Stomach (tissue), 9 donors: ENCODE results near the gene FAIM2. TPM values are rescaled to one million over a fixed set of nuclear protein-coding genes. Genes with fewer than 3 reads are reported as not detected.
A peak's percentile ranks its signal among the peaks of the same experiment; 100 is the strongest.
"Not testable (repeated sequence)": the region's sequence is repeated elsewhere in the genome, so short reads cannot be mapped to it uniquely, and the experiment has no call there.

Experiments used
- DNase-seq, 2 donors: peaks; one replicate each; pipeline versions ENCODE4 v3.0.0 to v3.0.0-alpha.2; 2013 to 2019
- H3K27ac ChIP-seq, 5 donors: fragments of 200-600 bp in 4 of 5; sonication (generic) in 4 of 5; one replicate each; pipeline ENCODE4 v1.5.1; 2013 to 2019; ENCODE audit warnings: mild to moderate bottlenecking in 1 of 5, moderate library complexity in 1 of 5
- H3K27me3 ChIP-seq, 3 donors: fragments of 200-600 bp; sonication (generic); one replicate each; pipeline ENCODE4 v1.5.1; 2017 to 2019; ENCODE audit warnings: mixed run types in 1 of 3
- H3K36me3 ChIP-seq, 4 donors: fragments of 200-600 bp; sonication (generic); 1 replicate in 3 of 4; 2 replicates in 1 of 4; pipeline ENCODE4 v1.5.1; 2016 to 2019
- H3K4me1 ChIP-seq, 4 donors: fragments of 200-600 bp; sonication (generic); one replicate each; pipeline ENCODE4 v1.5.1; 2016 to 2019
- H3K4me3 ChIP-seq, 4 donors: fragments of 200-600 bp; sonication (generic) in 3 of 4; one replicate each; pipeline ENCODE4 v1.5.1; 2016 to 2019; ENCODE audit warnings: mild to moderate bottlenecking in 1 of 4
- H3K9me3 ChIP-seq, 4 donors: fragments of 200-600 bp; sonication (generic); one replicate each; pipeline ENCODE4 v1.5.1; 2016 to 2019
- EP300 ChIP-seq: sonication (generic); formaldehyde crosslinking; IDR thresholded peaks from one replicate; pipeline ENCODE4 v1.6.1; 2017; ENCODE audit warnings: antibody characterized with exemption
- POLR2A ChIP-seq, 4 donors: fragments of 450-650 bp; IDR thresholded peaks; one replicate each; pipeline ENCODE4 v1.6.1; 2016; ENCODE audit warnings: antibody characterized with exemption in 4 of 4, control low read depth in 2 of 4, mild to moderate bottlenecking in 1 of 4, moderate library complexity in 1 of 4
- POLR2AphosphoS5 ChIP-seq, 3 donors: sonication (generic); formaldehyde crosslinking; IDR thresholded peaks; one replicate each; pipeline ENCODE4 v1.6.1; 2016; ENCODE audit warnings: antibody characterized with exemption in 3 of 3
- WGBS, 5 donors: extraction: QIAGEN DNeasy Blood & Tissue Kit in 3 of 5; methylation state at CpG; one replicate each; pipeline versions ENCODE4 v1.1.5 to v1.1.7; 2013 to 2018; 5-methylcytosine and 5-hydroxymethylcytosine counted together
- intact Hi-C: fragments of 100-400 bp; cut with DNase I; formaldehyde crosslinking; loops from one replicate; pipeline ENCODE4 v1.15.1; 2023; ENCODE audit warnings: low total_unique reads
- polyA plus RNA-seq, 3 donors: library from polyadenylated mRNA; stranded (reverse); fragments of 200-250 nt; gene quantifications; one replicate each; pipeline ENCODE4 v1.2.3, GENCODE V29; 2013
- total RNA-seq, 5 donors: library from RNA; depleted of rRNA; stranded (reverse); fragments of >200 nt; gene quantifications; one replicate each; pipeline versions ENCODE4 v1.1.0 to v1.2.3, GENCODE V29; 2014 to 2016
- TF ChIP-seq, protein P1 (sequence below), 7 experiments: fragments of 450-650 bp in 4 of 7; fragments of 200-600 bp in 3 of 7; sonication (generic) in 3 of 7; IDR thresholded peaks; one replicate each; pipeline ENCODE4 v1.5.1; 2016 to 2019; ENCODE audit warnings: antibody characterized with exemption in 7 of 7, control low read depth in 2 of 7, mild to moderate bottlenecking in 1 of 7
- donor health status: healthy with polysubstance abuse.
- donor health status: Bipolar disorder and iron deficiency.
- donor health status: healthy.

Gene FAIM2
- total and polyA plus RNA-seq, 8 donors: 1.1 to 44.6 (median 2.0) TPM

- Histone ChIP-seq H3K27ac (no peak overlapping the region), H3K4me3 (no peak overlapping the region), H3K4me1 (peaks cover 21 to 24% (median 22%) of the 10 kb centered on the region in 4 donors), H3K9me3 (no peaks in the 10 kb centered on the region), H3K27me3 (no peaks in the 10 kb centered on the region), H3K36me3 (no peaks in the 10 kb centered on the region)
- TF ChIP-seq EP300 (no peak), POLR2AphosphoS5 (IDR thresholded peaks at IDR 0.05) (no peak), POLR2A (IDR thresholded peaks at IDR 0.05) (no peak)
- TF ChIP-seq, protein P1, sequence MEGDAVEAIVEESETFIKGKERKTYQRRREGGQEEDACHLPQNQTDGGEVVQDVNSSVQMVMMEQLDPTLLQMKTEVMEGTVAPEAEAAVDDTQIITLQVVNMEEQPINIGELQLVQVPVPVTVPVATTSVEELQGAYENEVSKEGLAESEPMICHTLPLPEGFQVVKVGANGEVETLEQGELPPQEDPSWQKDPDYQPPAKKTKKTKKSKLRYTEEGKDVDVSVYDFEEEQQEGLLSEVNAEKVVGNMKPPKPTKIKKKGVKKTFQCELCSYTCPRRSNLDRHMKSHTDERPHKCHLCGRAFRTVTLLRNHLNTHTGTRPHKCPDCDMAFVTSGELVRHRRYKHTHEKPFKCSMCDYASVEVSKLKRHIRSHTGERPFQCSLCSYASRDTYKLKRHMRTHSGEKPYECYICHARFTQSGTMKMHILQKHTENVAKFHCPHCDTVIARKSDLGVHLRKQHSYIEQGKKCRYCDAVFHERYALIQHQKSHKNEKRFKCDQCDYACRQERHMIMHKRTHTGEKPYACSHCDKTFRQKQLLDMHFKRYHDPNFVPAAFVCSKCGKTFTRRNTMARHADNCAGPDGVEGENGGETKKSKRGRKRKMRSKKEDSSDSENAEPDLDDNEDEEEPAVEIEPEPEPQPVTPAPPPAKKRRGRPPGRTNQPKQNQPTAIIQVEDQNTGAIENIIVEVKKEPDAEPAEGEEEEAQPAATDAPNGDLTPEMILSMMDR (IDR thresholded peaks at IDR 0.05): no peak
- intact Hi-C loops: no loop called here
- WGBS, 5 donors: 70 to 81% (median 76%) methylated on average over 6 of the region's 6 CpGs
- no peak for DNase-seq
These were observed 30.9 kb downstream of the FAIM2 start for GRCh38 chr12:49872781-49873181.

- Histone ChIP-seq H3K27ac (no peak overlapping the region), H3K4me3 (no peak overlapping the region), H3K27me3 (no peaks in the 10 kb centered on the region), H3K36me3 (no peaks in the 10 kb centered on the region), H3K9me3 (no peaks in the 10 kb centered on the region), H3K4me1 (peaks cover 25 to 28% (median 26%) of the 10 kb centered on the region in 4 donors)
- no peak for DNase-seq
- intact Hi-C loops: no loop called here
- WGBS, 5 donors: 90 to 97% (median 94%) methylated on average over 5 of the region's 5 CpGs
- TF ChIP-seq POLR2A (IDR thresholded peaks at IDR 0.05) (no peak), EP300 (no peak)
These were observed 31.3 kb downstream of the FAIM2 start for GRCh38 chr12:49872381-49872780.

DNA sequence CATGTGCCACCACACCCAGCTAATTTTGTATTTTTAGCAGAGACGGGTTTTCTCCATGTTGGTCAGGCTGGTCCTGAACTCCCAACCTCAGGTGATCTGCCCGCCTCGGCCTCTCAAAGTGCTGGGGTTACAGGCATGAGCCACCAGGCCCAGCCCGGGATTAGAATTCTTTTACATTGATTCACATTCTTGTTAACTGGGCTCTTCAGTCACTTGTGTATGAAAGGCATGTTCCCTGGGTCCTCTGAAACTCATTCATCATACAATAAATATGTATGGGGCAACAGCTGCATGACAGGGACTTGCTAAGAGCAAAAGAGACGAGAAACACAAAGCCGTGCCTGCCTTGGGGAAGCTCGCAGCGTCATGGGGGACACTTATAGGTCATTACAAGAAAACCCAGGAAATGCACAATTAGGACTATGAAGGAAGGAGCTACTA lies 31.9 kb downstream of the FAIM2 start:
- H3K9me3 ChIP-seq, H3K27ac ChIP-seq, intact Hi-C loops, H3K4me3 ChIP-seq, DNase-seq, H3K36me3 ChIP-seq, H3K27me3 ChIP-seq: not testable (repeated sequence)
- H3K4me1 ChIP-seq: peaks cover 28 to 34% (median 29%) of the 10 kb centered on the region in 4 donors
- 95 to 96% (median 95%) methylated on average over 8 of the region's 8 CpGs for WGBS, 5 donors

GRCh38 chr12:49871263-49871561 lies 32.5 kb downstream of the FAIM2 start:
- WGBS, 5 donors: 38 to 75% (median 56%) methylated on average over 2 to 4 of the region's 4 CpGs
- no peak for DNase-seq
- peaks cover 28 to 35% (median 29%) of the 10 kb centered on the region in 4 donors for H3K4me1 ChIP-seq
- peaks cover 0 to under 1% (median 0%) of the 10 kb centered on the region in 3 donors for H3K27me3 ChIP-seq
- no peak overlapping the region for H3K27ac ChIP-seq
- H3K36me3 ChIP-seq: no peaks in the 10 kb centered on the region
- TF ChIP-seq EP300 (no peak), POLR2A (IDR thresholded peaks at IDR 0.05) (no peak), POLR2AphosphoS5 (IDR thresholded peaks at IDR 0.05) (no peak)
- TF ChIP-seq, protein P1 (IDR thresholded peaks at IDR 0.05): no peak
- no peaks in the 10 kb centered on the region for H3K9me3 ChIP-seq
- no peak overlapping the region for H3K4me3 ChIP-seq
- intact Hi-C loops: no loop called here

- TF ChIP-seq EP300 (no peak), POLR2AphosphoS5 (IDR thresholded peaks at IDR 0.05) (no peak), POLR2A (IDR thresholded peaks at IDR 0.05) (no peak)
- TF ChIP-seq, protein P1 (IDR thresholded peaks at IDR 0.05): no peak
- peaks cover 0 to 5% (median 0%) of the 10 kb centered on the region in 3 donors for H3K27me3 ChIP-seq
- 74 to 90% (median 85%) methylated on average over 9 to 11 of the region's 11 CpGs for WGBS, 5 donors
- H3K36me3 ChIP-seq: no peaks in the 10 kb centered on the region
- peak overlapping the region in 1 of 5 donors; percentile 76 for H3K27ac ChIP-seq
- H3K4me1 ChIP-seq: peaks cover 28 to 35% (median 29%) of the 10 kb centered on the region in 4 donors
- DNase-seq: no peak
- intact Hi-C loops: no loop called here
- H3K4me3 ChIP-seq: no peak overlapping the region
- no peaks in the 10 kb centered on the region for H3K9me3 ChIP-seq
These were observed 33.0 kb downstream of the FAIM2 start for GRCh38 chr12:49870501-49871262.
